Mesendoderm (in vitro differentiated cells): ENCODE measurements around the gene COL4A5.
A peak's percentile ranks its signal among the peaks of the same experiment; 100 is the strongest.

Source experiments
- DNase-seq: peaks from one replicate; pipeline ENCODE4 v3.0.0; 2013
- H2AK5ac ChIP-seq: 2 replicates; pipeline ENCODE4 v1.6.1; 2013; ENCODE audit warnings: low read length, inconsistent platforms
- H2BK120ac ChIP-seq: 2 replicates; pipeline ENCODE4 v1.6.1; 2013; ENCODE audit warnings: low read depth, mild to moderate bottlenecking, low read length, moderate library complexity, mixed read lengths
- H2BK15ac ChIP-seq: replicated peaks from 2 replicates; pipeline ENCODE4 v1.6.1; 2013; ENCODE audit warnings: low read depth, mild to moderate bottlenecking, moderate library complexity
- H2BK5ac ChIP-seq: 2 replicates; pipeline ENCODE4 v1.6.1; 2013; ENCODE audit warnings: low read length, inconsistent platforms
- H3K18ac ChIP-seq: 2 replicates; pipeline ENCODE4 v1.6.1; 2013; ENCODE audit warnings: mild to moderate bottlenecking, low read length, mixed read lengths
- H3K23ac ChIP-seq: one replicate; pipeline ENCODE4 v1.6.1; 2013; ENCODE audit warnings: low read length
- H3K27ac ChIP-seq: 2 replicates; pipeline ENCODE4 v1.5.1; 2013; ENCODE audit warnings: low read depth, mild to moderate bottlenecking, inconsistent platforms, low read length, moderate library complexity
- H3K27me3 ChIP-seq: 2 replicates; pipeline ENCODE4 v1.6.1; 2013; ENCODE audit warnings: low read length, control low read depth, mild to moderate bottlenecking, inconsistent platforms; ENCODE audit not compliant: insufficient read depth, poor library complexity
- H3K36me3 ChIP-seq: 2 replicates; pipeline ENCODE4 v1.6.1; 2013; ENCODE audit warnings: low read length, inconsistent platforms; ENCODE audit not compliant: control insufficient read depth, insufficient read depth
- H3K4ac ChIP-seq: one replicate; pipeline ENCODE4 v1.6.1; 2013; ENCODE audit warnings: low read depth, mild to moderate bottlenecking, low read length, moderate library complexity
- H3K4me1 ChIP-seq: 2 replicates; pipeline ENCODE4 v1.6.1; 2013; ENCODE audit warnings: low read depth, low read length, inconsistent platforms; ENCODE audit not compliant: control insufficient read depth
- H3K4me2 ChIP-seq: 2 replicates; pipeline ENCODE4 v1.6.1; 2013; ENCODE audit warnings: low read length
- H3K4me3 ChIP-seq: 2 replicates; pipeline ENCODE4 v1.5.1; 2013; ENCODE audit warnings: mild to moderate bottlenecking, low read length
- H3K56ac ChIP-seq: one replicate; pipeline ENCODE4 v1.6.1; 2013; ENCODE audit warnings: low read length
- H3K79me1 ChIP-seq: 2 replicates; pipeline ENCODE4 v1.6.1; 2013; ENCODE audit warnings: low read length, inconsistent platforms
- H3K79me2 ChIP-seq: 2 replicates; pipeline ENCODE4 v1.6.1; 2013; ENCODE audit warnings: mild to moderate bottlenecking, low read length; ENCODE audit not compliant: control insufficient read depth, insufficient read depth
- H3K9ac ChIP-seq: 2 replicates; pipeline ENCODE4 v1.6.1; 2013; ENCODE audit warnings: low read length, inconsistent platforms
- H4K5ac ChIP-seq: one replicate; pipeline ENCODE4 v1.6.1; 2013; ENCODE audit warnings: low read length
- H4K8ac ChIP-seq: one replicate; pipeline ENCODE4 v1.6.1; 2013; ENCODE audit warnings: low read depth, mild to moderate bottlenecking, control low read depth, low read length, moderate library complexity
- WGBS: extraction: QIAGEN DNeasy Blood & Tissue Kit; methylation state at CpG from one replicate; pipeline ENCODE4 v1.1.7; 2013; ENCODE audit warnings: low lambda C conversion rate, missing lambda C conversion rate; ENCODE audit not compliant: insufficient coverage; ENCODE audit errors: extremely low coverage; 5-methylcytosine and 5-hydroxymethylcytosine counted together

Gene COL4A5

DNA sequence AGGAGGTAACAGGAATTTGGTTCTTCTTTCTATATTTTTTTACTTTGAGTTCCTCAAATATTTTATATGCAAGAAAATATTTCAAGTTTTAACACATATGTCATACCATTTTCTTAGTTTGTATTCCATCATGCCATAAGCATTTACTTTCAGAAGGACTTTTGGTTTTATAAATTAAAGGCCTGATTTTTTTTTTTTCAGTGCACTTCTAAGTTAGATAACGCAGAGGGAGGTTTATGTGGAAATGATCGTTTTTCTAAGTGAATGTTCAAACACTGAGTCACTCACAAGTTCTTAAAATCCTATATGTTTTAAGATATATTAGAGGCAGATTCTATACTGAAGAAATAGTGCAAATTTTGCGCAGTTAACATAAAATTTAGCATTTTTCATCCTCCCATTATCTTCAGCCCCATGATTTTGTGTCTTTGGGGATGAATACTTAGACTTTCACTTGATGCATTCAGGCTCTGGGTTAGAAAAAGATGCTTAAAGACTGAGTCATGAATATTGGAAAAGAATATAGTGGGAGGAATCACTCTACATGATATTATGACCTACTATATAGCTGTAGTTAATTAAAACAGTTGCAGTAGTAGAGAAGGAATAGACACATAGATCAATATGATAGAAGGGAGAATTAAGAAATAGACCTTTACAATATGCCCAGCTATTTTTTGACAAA is 54.9 kb downstream of the COL4A5 start:
- Histone ChIP-seq H3K27me3 (no peaks in the 10 kb centered on the region), H4K5ac (no peak overlapping the region), H3K27ac (no peak overlapping the region), H3K4ac (no peak overlapping the region), H3K36me3 (no peaks in the 10 kb centered on the region), H3K79me2 (no peaks in the 10 kb centered on the region), H2BK120ac (no peak overlapping the region), H3K4me1 (no peaks in the 10 kb centered on the region), H3K23ac (no peak overlapping the region), H3K18ac (no peak overlapping the region), H4K8ac (no peak overlapping the region), H3K56ac (no peak overlapping the region), H2BK5ac (no peak overlapping the region), H3K79me1 (no peaks in the 10 kb centered on the region), H3K4me3 (no peak overlapping the region), H2AK5ac (no peak overlapping the region), H3K4me2 (no peak overlapping the region), H3K9ac (no peak overlapping the region), H2BK15ac (no peak overlapping the region)
- no CpG with 5 or more reads among the region's 3 CpGs for WGBS
- DNase-seq = no peak

DNA sequence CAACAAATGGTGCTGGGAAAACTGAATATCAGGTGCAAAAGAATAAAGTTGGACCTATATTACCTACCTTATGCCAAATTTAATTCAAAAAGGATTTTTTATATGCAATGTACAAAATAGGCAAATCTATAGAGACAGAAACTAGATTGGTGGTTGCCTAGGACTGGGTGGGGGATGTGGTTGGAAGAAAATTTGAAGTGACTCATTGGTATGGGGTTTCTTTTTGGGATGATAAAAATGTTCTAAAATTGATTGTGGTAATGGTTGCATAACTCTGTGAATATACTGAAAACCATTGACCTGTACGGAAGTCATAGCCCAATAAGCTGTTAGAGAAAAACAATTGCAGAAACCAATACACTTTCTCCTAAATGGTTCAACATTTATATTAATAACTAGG is 72.1 kb downstream of the COL4A5 start:
- no peak overlapping the region for H3K27ac ChIP-seq
- H3K4ac ChIP-seq = no peak overlapping the region
- no peak overlapping the region for H2AK5ac ChIP-seq
- no CpG with 5 or more reads among the region's 1 CpG for WGBS
- no peak overlapping the region for H3K18ac ChIP-seq
- H4K5ac ChIP-seq = no peak overlapping the region
- H3K79me2 ChIP-seq = no peaks in the 10 kb centered on the region
- no peaks in the 10 kb centered on the region for H3K79me1 ChIP-seq
- H4K8ac ChIP-seq = no peak overlapping the region
- no peaks in the 10 kb centered on the region for H3K36me3 ChIP-seq
- no peak overlapping the region for H3K56ac ChIP-seq
- H3K4me2 ChIP-seq = no peak overlapping the region
- H3K27me3 ChIP-seq = no peaks in the 10 kb centered on the region
- H3K4me3 ChIP-seq = no peak overlapping the region
- no peak overlapping the region for H2BK15ac ChIP-seq
- H2BK5ac ChIP-seq = no peak overlapping the region
- no peak overlapping the region for H3K9ac ChIP-seq
- no peak overlapping the region for H2BK120ac ChIP-seq
- no peaks in the 10 kb centered on the region for H3K4me1 ChIP-seq
- no peak for DNase-seq
- no peak overlapping the region for H3K23ac ChIP-seq

DNA sequence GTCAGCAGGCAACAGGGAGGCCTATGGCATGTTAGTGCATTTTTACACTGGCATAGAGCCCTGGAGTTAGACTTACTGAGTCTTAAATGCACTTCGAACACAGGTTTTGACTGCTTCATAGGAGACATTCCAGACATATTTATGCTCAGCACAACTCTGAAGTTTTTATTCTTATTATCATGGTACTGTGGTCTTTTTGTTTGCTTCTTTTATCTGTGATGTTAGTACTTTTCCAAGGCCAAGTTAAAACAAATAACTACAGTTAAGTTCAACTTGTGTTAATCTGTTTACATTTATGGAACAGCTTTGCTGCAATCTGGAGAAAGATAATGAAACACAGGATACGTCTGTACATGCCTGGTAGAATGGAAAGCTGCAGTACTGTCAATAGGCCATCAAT is 76.5 kb downstream of the COL4A5 start:
- Histone ChIP-seq H3K79me2 (no peaks in the 10 kb centered on the region), H3K23ac (no peak overlapping the region), H2BK5ac (no peak overlapping the region), H3K4ac (no peak overlapping the region), H4K5ac (no peak overlapping the region), H3K4me1 (no peaks in the 10 kb centered on the region), H3K4me3 (no peak overlapping the region), H3K9ac (no peak overlapping the region), H3K27me3 (no peaks in the 10 kb centered on the region), H3K18ac (no peak overlapping the region), H3K36me3 (no peaks in the 10 kb centered on the region), H3K27ac (no peak overlapping the region), H3K79me1 (no peaks in the 10 kb centered on the region), H2AK5ac (no peak overlapping the region), H3K56ac (no peak overlapping the region), H2BK120ac (no peak overlapping the region), H3K4me2 (no peak overlapping the region), H4K8ac (no peak overlapping the region), H2BK15ac (no peak overlapping the region)
- DNase-seq = no peak
- WGBS = no CpG with 5 or more reads among the region's 2 CpGs

DNA sequence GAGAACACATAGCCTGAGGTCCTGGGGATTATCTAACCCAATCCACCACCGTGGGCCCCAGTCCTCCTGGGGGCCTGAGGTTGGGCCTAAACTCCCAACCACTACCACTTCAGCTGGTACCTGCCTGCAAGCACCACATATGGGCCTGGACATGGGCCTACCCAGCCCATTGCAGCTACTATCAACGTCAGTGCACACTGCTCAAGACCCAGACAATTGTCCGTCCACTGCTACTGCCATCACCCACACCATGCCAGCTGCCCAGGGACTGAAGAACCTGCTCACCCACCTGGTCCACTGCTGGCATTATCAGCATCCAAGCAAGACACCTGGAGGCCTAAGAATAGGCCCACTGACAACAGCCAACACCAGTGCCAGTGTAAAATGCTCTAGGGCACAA is 88.1 kb downstream of the COL4A5 start:
- H3K56ac ChIP-seq = no peak overlapping the region
- H3K27ac ChIP-seq = no peak overlapping the region
- DNase-seq = no peak
- H4K8ac ChIP-seq = no peak overlapping the region
- H3K79me1 ChIP-seq = no peaks in the 10 kb centered on the region
- no peak overlapping the region for H2BK120ac ChIP-seq
- no peak overlapping the region for H2AK5ac ChIP-seq
- H3K79me2 ChIP-seq = no peaks in the 10 kb centered on the region
- no peak overlapping the region for H3K4ac ChIP-seq
- H2BK5ac ChIP-seq = no peak overlapping the region
- H3K18ac ChIP-seq = no peak overlapping the region
- H3K9ac ChIP-seq = no peak overlapping the region
- no peaks in the 10 kb centered on the region for H3K36me3 ChIP-seq
- no peak overlapping the region for H4K5ac ChIP-seq
- no peak overlapping the region for H3K4me3 ChIP-seq
- H3K23ac ChIP-seq = no peak overlapping the region
- H3K4me1 ChIP-seq = no peaks in the 10 kb centered on the region
- H3K4me2 ChIP-seq = no peak overlapping the region
- WGBS = no CpG with 5 or more reads among the region's 3 CpGs
- no peaks in the 10 kb centered on the region for H3K27me3 ChIP-seq
- H2BK15ac ChIP-seq = no peak overlapping the region

DNA sequence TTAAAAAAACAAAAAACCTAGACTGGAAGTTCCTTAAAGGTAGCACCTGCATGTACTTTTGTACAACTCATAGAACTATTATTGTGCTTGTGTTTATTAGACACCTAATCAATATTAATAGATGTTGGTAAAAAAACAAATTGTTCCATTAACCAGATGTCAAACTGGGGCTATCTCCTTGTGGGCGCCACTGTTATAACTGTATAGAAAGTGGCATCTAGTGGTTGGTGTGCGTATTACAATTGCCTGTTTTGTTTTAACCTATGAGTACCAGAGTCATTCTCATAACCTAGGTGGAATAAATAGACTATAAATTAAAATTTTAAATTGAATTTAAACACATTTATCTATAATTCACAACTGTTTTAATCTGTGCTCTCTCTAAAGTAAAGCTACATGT is 97.4 kb downstream of the COL4A5 start:
- Histone ChIP-seq H2BK15ac (no peak overlapping the region), H3K27me3 (no peaks in the 10 kb centered on the region), H3K9ac (no peak overlapping the region), H4K5ac (no peak overlapping the region), H3K23ac (no peak overlapping the region), H4K8ac (no peak overlapping the region), H3K79me1 (no peaks in the 10 kb centered on the region), H3K4ac (no peak overlapping the region), H3K27ac (no peak overlapping the region), H3K56ac (no peak overlapping the region), H3K4me1 (no peaks in the 10 kb centered on the region), H3K4me2 (no peak overlapping the region), H3K4me3 (no peak overlapping the region), H2BK5ac (no peak overlapping the region), H3K79me2 (no peaks in the 10 kb centered on the region), H2AK5ac (no peak overlapping the region), H3K36me3 (no peaks in the 10 kb centered on the region), H3K18ac (no peak overlapping the region), H2BK120ac (no peak overlapping the region)
- WGBS = no CpG with 5 or more reads among the region's 2 CpGs
- DNase-seq = peak; percentile 47

DNA sequence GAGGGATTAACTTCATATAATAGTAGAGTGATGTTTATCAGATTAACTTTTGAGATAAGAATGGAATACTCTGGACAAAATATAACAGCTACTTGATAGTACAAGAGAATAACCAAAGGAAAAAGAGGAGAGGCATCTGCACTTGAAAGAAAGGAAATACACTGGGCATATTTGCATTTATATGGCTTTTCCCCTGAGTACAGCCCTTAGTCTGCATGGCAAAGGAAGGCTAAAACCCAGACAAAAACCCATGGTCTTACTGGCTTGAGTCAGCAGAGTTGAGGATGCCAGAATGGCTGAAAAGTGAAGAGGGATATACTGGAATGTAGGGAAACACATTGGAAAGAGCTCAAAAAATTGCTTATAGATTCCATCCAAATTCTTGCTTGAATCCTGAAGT is 101.6 kb downstream of the COL4A5 start:
- Histone ChIP-seq H3K4me2 (no peak overlapping the region), H3K79me2 (no peaks in the 10 kb centered on the region), H3K27me3 (no peaks in the 10 kb centered on the region), H3K56ac (no peak overlapping the region), H3K27ac (no peak overlapping the region), H4K5ac (no peak overlapping the region), H2AK5ac (no peak overlapping the region), H3K79me1 (no peaks in the 10 kb centered on the region), H3K18ac (no peak overlapping the region), H4K8ac (no peak overlapping the region), H3K4me1 (no peaks in the 10 kb centered on the region), H3K23ac (no peak overlapping the region), H3K4me3 (no peak overlapping the region), H3K36me3 (no peaks in the 10 kb centered on the region), H2BK5ac (no peak overlapping the region), H2BK120ac (no peak overlapping the region), H3K9ac (no peak overlapping the region), H2BK15ac (no peak overlapping the region), H3K4ac (no peak overlapping the region)
- no peak for DNase-seq
